ENCODE results near the gene ANAPC1. TPM values are rescaled to one million over a fixed set of nuclear protein-coding genes. Genes with fewer than 3 reads are reported as not detected.

Gene ANAPC1
- total and polyA plus RNA-seq, 9 of the 15 experiments (the other 6 are each of a cell fraction or from before 2014, with no cell fraction given), result 14.0 to 126 (median 78.2) TPM

- TF ChIP-seq RERE (CRISPR knock-in tag; IDR thresholded peaks at IDR 0.05; ENCODE audit: borderline replicate concordance), result no peak
- TF ChIP-seq TEAD4 (IDR thresholded peaks at IDR 0.05; ENCODE audit: low read length), result no peak
- no peak for TF ChIP-seq TEAD4 (CRISPR knock-in tag; IDR thresholded peaks at IDR 0.05; ENCODE audit: borderline replicate concordance)
- TF ChIP-seq SMAD4 (CRISPR knock-in tag; conservative IDR thresholded peaks at IDR 0.05), result peak; percentile 30
- no peak for TF ChIP-seq ZSCAN29 (IDR thresholded peaks at IDR 0.05)
- no peak for TF ChIP-seq ZNF764 (CRISPR knock-in tag; IDR thresholded peaks at IDR 0.05; ENCODE audit: low read depth)
- no peak for TF ChIP-seq FOXK2 (conservative IDR thresholded peaks at IDR 0.05 in 1 of 2, IDR thresholded peaks at IDR 0.05 in 1 of 2; ENCODE audit: low read depth in 2 of 2)
- TF ChIP-seq RBFOX2 (IDR thresholded peaks at IDR 0.05; ENCODE audit: low read depth, low read length), result peak; percentile 70
- TF ChIP-seq CREM (IDR thresholded peaks at IDR 0.05; ENCODE audit: low read depth), result peak; percentile 14; the same call in 1 of the 2 replicates
- TF ChIP-seq KDM1A (IDR thresholded peaks at IDR 0.05), result 0 out of 4 replicates have a peak, but pooled peaks of 1 of the 2 experiments have one; percentile 24
- TF ChIP-seq ZNF232 (CRISPR knock-in tag; IDR thresholded peaks at IDR 0.05), result no peak
- no peak for TF ChIP-seq RBM22 (IDR thresholded peaks at IDR 0.05; ENCODE audit: low read depth, low read length, poor library complexity, severe bottlenecking)
- no peak for TF ChIP-seq SRSF3 (IDR thresholded peaks at IDR 0.05; ENCODE audit: insufficient read depth, low read length)
- no peak for TF ChIP-seq POLR2B (IDR thresholded peaks at IDR 0.05; ENCODE audit: low read depth, partially characterized antibody)
- TF ChIP-seq NFIC (IDR thresholded peaks at IDR 0.05), result 0 out of 2 replicates have a peak, but pooled peaks have one; percentile 6
- TF ChIP-seq ZBTB11 (CRISPR knock-in tag; IDR thresholded peaks at IDR 0.05), result peak in 1 of 3 experiments; percentile 56; a peak in 1 of 6 replicates
- no peak for TF ChIP-seq RBM25 (IDR thresholded peaks at IDR 0.05; ENCODE audit: low read depth, low read length, severe bottlenecking)
Measured at GRCh38 chr2:111897924-111898702, 14.1 kb upstream of the ANAPC1 start, which contains the start of gene MERTK (continued).

Measured in K562 (cell line).